ENCODE measurements around the gene RFTN1. TPM values are rescaled to one million over a fixed set of nuclear protein-coding genes. Genes with fewer than 3 reads are reported as not detected.

The RFTN1 gene
- total and polyA plus RNA-seq, 4 donors, result 4.4 to 20.4 (median 11.9) TPM

DNA sequence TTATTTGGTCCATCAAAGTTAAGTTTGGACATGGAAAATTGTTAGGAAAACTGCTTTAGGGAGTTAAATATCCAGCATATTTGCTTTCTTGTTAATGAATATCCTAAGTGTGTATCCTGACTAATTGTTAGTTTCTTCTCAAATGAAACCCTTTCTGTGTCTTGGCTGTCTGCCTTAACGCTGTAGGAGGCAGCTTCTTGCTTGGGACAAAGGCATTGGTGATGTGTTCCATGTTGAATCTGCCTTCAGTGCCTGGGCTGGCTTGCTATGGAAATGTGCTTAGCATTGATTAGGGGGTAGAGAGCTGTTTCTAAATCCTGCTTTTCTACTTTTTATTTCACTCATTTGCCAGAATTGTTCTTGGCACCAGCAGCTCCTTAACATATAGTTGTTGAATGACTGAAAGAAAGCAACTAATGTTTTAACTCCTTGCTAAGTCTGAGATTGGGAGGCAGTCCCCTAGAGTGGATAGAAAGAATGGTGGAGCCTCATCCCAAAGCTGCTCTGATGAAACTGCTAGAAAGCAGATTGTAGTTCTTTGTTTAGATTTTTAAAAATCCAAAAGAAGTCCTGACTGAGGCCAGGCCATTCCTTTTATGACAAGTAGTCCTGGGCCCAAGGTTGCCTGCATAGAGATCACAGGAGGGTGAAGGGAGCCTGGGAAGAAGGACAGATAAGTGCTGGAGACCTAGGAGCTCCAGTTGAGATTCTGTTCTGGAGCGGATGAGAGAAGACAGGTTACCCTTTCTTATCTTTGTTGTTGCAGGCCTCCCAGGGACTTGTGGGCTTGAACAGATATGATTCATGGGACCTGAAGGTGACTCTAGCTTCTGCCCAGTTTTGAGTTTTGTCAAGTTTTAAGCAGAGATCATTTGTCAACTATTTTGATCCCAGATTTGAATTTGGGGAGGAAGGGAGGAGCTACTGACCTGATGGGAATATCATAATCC, 209.2 kb downstream of the RFTN1 start:
- Histone ChIP-seq H3K27me3 (ENCODE audit: control insufficient read depth in 4 of 4, insufficient read depth in 4 of 4, low read length in 3 of 4) (no peaks in the 10 kb centered on the region), H3K9ac (ENCODE audit: low read depth in 1 of 2, low read length in 2 of 2) (no peak overlapping the region), H3K9me3 (ENCODE audit: control insufficient read depth in 4 of 4, low read length in 3 of 4) (no peaks in the 10 kb centered on the region), H3K4me3 (ENCODE audit: low read depth in 1 of 3, low read length in 3 of 3) (no peak overlapping the region), H3K27ac (ENCODE audit: low read depth in 1 of 2, low read length in 2 of 2) (peak overlapping the region; percentile 57 to 61), H3K4me1 (ENCODE audit: control insufficient read depth in 4 of 4, insufficient read depth in 4 of 4, low read length in 3 of 4) (peaks cover 4 to 23% (median 13%) of the 10 kb centered on the region in 4 donors), H3K36me3 (ENCODE audit: control insufficient read depth in 4 of 4, insufficient read depth in 3 of 4, low read depth in 1 of 4, low read length in 3 of 4) (peaks cover 0 to 7% (median 2%) of the 10 kb centered on the region in 4 donors)
- 72% methylated on average over 2 of the region's 2 CpGs for WGBS
- TF ChIP-seq YY1 (IDR thresholded peaks at IDR 0.05) (peak; percentile 8), JUND (IDR thresholded peaks at IDR 0.05) (no peak), HNF4G (IDR thresholded peaks at IDR 0.05) (no peak)
- no peak for DNase-seq (ENCODE audit: low spot score)

DNA sequence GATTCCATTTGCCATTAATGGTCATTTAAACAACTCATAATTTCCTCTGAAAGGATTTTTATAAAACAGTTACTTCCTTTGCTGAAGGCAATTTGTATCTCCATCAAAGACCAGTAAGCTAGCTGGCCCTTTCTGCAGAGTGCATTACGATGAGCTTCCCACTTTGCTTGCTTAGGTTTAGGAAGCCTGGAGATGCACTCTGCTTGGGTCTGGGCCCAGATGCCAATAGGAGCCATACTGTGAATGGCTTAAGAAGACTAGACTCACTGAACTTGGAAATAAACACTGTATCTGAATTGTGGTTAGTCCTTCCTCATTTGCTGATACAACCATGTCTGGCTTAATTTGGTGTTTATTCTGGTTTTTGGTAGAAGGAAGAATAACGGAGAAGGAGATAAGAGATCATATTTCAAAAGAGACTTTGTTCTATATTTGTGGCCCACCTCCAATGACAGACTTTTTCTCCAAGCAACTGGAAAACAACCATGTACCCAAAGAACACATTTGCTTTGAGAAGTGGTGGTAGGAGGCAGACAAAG, 210.4 kb downstream of the RFTN1 start:
- no peak for TF ChIP-seq YY1 (IDR thresholded peaks at IDR 0.05)
- no peak for TF ChIP-seq HNF4G (IDR thresholded peaks at IDR 0.05)
- TF ChIP-seq, protein P1, sequence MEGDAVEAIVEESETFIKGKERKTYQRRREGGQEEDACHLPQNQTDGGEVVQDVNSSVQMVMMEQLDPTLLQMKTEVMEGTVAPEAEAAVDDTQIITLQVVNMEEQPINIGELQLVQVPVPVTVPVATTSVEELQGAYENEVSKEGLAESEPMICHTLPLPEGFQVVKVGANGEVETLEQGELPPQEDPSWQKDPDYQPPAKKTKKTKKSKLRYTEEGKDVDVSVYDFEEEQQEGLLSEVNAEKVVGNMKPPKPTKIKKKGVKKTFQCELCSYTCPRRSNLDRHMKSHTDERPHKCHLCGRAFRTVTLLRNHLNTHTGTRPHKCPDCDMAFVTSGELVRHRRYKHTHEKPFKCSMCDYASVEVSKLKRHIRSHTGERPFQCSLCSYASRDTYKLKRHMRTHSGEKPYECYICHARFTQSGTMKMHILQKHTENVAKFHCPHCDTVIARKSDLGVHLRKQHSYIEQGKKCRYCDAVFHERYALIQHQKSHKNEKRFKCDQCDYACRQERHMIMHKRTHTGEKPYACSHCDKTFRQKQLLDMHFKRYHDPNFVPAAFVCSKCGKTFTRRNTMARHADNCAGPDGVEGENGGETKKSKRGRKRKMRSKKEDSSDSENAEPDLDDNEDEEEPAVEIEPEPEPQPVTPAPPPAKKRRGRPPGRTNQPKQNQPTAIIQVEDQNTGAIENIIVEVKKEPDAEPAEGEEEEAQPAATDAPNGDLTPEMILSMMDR (IDR thresholded peaks at IDR 0.05; ENCODE audit: low read depth, low read length, missing input control), result no peak
- TF ChIP-seq, protein P2, sequence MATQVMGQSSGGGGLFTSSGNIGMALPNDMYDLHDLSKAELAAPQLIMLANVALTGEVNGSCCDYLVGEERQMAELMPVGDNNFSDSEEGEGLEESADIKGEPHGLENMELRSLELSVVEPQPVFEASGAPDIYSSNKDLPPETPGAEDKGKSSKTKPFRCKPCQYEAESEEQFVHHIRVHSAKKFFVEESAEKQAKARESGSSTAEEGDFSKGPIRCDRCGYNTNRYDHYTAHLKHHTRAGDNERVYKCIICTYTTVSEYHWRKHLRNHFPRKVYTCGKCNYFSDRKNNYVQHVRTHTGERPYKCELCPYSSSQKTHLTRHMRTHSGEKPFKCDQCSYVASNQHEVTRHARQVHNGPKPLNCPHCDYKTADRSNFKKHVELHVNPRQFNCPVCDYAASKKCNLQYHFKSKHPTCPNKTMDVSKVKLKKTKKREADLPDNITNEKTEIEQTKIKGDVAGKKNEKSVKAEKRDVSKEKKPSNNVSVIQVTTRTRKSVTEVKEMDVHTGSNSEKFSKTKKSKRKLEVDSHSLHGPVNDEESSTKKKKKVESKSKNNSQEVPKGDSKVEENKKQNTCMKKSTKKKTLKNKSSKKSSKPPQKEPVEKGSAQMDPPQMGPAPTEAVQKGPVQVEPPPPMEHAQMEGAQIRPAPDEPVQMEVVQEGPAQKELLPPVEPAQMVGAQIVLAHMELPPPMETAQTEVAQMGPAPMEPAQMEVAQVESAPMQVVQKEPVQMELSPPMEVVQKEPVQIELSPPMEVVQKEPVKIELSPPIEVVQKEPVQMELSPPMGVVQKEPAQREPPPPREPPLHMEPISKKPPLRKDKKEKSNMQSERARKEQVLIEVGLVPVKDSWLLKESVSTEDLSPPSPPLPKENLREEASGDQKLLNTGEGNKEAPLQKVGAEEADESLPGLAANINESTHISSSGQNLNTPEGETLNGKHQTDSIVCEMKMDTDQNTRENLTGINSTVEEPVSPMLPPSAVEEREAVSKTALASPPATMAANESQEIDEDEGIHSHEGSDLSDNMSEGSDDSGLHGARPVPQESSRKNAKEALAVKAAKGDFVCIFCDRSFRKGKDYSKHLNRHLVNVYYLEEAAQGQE (IDR thresholded peaks at IDR 0.05), result no peak
- no peak for TF ChIP-seq RAD21 (IDR thresholded peaks at IDR 0.05)
- TF ChIP-seq FOXA2 (IDR thresholded peaks at IDR 0.05), result no peak
- Histone ChIP-seq H3K4me1 (ENCODE audit: control insufficient read depth in 4 of 4, insufficient read depth in 4 of 4, low read length in 3 of 4) (peaks cover 4 to 23% (median 13%) of the 10 kb centered on the region in 4 donors), H3K36me3 (ENCODE audit: control insufficient read depth in 4 of 4, insufficient read depth in 3 of 4, low read depth in 1 of 4, low read length in 3 of 4) (peaks cover 2 to 7% (median 3%) of the 10 kb centered on the region in 4 donors), H3K4me3 (ENCODE audit: low read depth in 1 of 3, low read length in 3 of 3) (no peak overlapping the region), H3K27ac (ENCODE audit: low read depth in 1 of 2, low read length in 2 of 2) (no peak overlapping the region), H3K9me3 (ENCODE audit: control insufficient read depth in 4 of 4, low read length in 3 of 4) (no peaks in the 10 kb centered on the region), H3K27me3 (ENCODE audit: control insufficient read depth in 4 of 4, insufficient read depth in 4 of 4, low read length in 3 of 4) (no peaks in the 10 kb centered on the region), H3K9ac (ENCODE audit: low read depth in 1 of 2, low read length in 2 of 2) (no peak overlapping the region)
- WGBS, result 58% methylated on average over 2 of the region's 2 CpGs
- no peak for DNase-seq (ENCODE audit: low spot score)

DNA sequence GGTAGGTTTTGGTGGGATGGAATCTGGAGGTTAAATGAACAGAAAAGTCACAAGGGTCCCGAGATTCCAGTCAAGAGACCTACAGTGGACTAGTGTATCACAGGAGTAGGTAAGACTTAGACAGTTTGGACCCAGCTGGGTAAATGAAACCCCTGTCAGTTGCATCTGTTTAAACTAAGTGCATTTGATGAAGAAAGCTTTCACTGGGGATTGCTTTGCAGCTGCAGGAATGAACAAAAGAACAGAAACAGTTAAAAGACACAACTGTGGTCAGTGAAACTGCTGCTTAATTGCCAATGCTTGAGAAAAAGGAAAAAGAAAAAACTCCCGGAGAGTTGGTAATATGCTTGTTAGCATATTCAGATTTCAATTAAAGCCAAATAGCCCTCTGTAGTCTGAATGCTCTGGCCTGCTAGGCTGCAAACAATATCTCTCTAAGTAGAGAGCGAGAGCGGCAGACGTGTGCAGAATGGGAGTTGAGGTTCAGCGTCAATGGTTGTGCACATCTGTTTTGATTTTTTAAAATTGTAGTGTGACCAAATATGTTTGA, 211.3 kb downstream of the RFTN1 start:
- no peaks in the 10 kb centered on the region for H3K9me3 ChIP-seq (ENCODE audit: control insufficient read depth in 4 of 4, low read length in 3 of 4)
- H3K4me3 ChIP-seq (ENCODE audit: low read depth in 1 of 3, low read length in 3 of 3), result no peak overlapping the region
- no peak overlapping the region for H3K27ac ChIP-seq (ENCODE audit: low read depth in 1 of 2, low read length in 2 of 2)
- no peaks in the 10 kb centered on the region for H3K27me3 ChIP-seq (ENCODE audit: control insufficient read depth in 4 of 4, insufficient read depth in 4 of 4, low read length in 3 of 4)
- peaks cover 4 to 23% (median 13%) of the 10 kb centered on the region in 4 donors for H3K4me1 ChIP-seq (ENCODE audit: control insufficient read depth in 4 of 4, insufficient read depth in 4 of 4, low read length in 3 of 4)
- WGBS, result 86% methylated on average over 6 of the region's 6 CpGs
- H3K36me3 ChIP-seq (ENCODE audit: control insufficient read depth in 4 of 4, insufficient read depth in 3 of 4, low read depth in 1 of 4, low read length in 3 of 4), result peaks cover 2 to 7% (median 4%) of the 10 kb centered on the region in 4 donors
- no peak for DNase-seq (ENCODE audit: low spot score)
- no peak overlapping the region for H3K9ac ChIP-seq (ENCODE audit: low read depth in 1 of 2, low read length in 2 of 2)
- TF ChIP-seq GABPA (IDR thresholded peaks at IDR 0.05 in 1 of 2, conservative IDR thresholded peaks at IDR 0.05 in 1 of 2), result no peak
- no peak for TF ChIP-seq TAF1 (conservative IDR thresholded peaks at IDR 0.05)
- TF ChIP-seq, protein P1 (IDR thresholded peaks at IDR 0.05; ENCODE audit: low read depth, low read length, missing input control), result no peak
- TF ChIP-seq FOXA2 (IDR thresholded peaks at IDR 0.05), result no peak
- TF ChIP-seq, protein P2 (IDR thresholded peaks at IDR 0.05), result no peak
- no peak for TF ChIP-seq HNF4A (conservative IDR thresholded peaks at IDR 0.05)
- TF ChIP-seq JUND (IDR thresholded peaks at IDR 0.05), result no peak
- TF ChIP-seq YY1 (IDR thresholded peaks at IDR 0.05), result no peak

Data from liver (tissue), 9 donors.